Right atrium auricular region (tissue), 2 donors: Measurements from ENCODE around the gene MCF2L. TPM values are rescaled to one million over a fixed set of nuclear protein-coding genes. Genes with fewer than 3 reads are reported as not detected.

Experiments used
- DNase-seq: peaks from one replicate; pipeline ENCODE4 v3.0.0-alpha.2; 2019; ENCODE audit warnings: low spot score
- H3K27ac ChIP-seq, 2 donors: fragments of 200-600 bp; sonication (generic); 1 replicate in 1 of 2; 2 replicates in 1 of 2; pipeline ENCODE4 v1.5.1; 2016 to 2019
- H3K27me3 ChIP-seq, 2 donors: fragments of 200-600 bp; sonication (generic); one replicate each; pipeline versions ENCODE4 v1.5.1 to v1.6.0; 2017 to 2019
- H3K36me3 ChIP-seq: fragments of 200-600 bp; sonication (generic); one replicate; pipeline ENCODE4 v1.5.1; 2016
- H3K4me1 ChIP-seq, 2 donors: fragments of 200-600 bp; sonication (generic); one replicate each; pipeline versions ENCODE4 v1.5.1 to v1.6.0; 2017 to 2019
- H3K4me3 ChIP-seq, 2 donors: fragments of 200-600 bp; sonication (generic); 1 replicate in 1 of 2; 2 replicates in 1 of 2; pipeline ENCODE4 v1.5.1; 2017 to 2019; ENCODE audit warnings: mild to moderate bottlenecking in 1 of 2, moderate library complexity in 1 of 2
- H3K9me3 ChIP-seq, 2 donors: fragments of 200-600 bp; sonication (generic); one replicate each; pipeline ENCODE4 v1.5.1; 2019
- total RNA-seq, 2 donors: library from RNA; depleted of rRNA; stranded (reverse); fragments of >200 nt; gene quantifications; one replicate each; pipeline ENCODE4 v1.1.0, GENCODE V29; 2016
- TF ChIP-seq, protein P1 (sequence below), 2 donors: fragments of 200-600 bp; sonication (generic); IDR thresholded peaks; one replicate each; pipeline ENCODE4 v1.5.1; 2019; ENCODE audit warnings: antibody characterized with exemption in 2 of 2

MCF2L gene
- total RNA-seq, 2 donors from 2014 or later: 17.1 to 21.6 TPM

- Histone ChIP-seq H3K4me3 (no peak overlapping the region), H3K4me1 (no peaks in the 10 kb centered on the region), H3K27me3 (no peaks in the 10 kb centered on the region), H3K27ac (no peak overlapping the region), H3K36me3 (peaks cover 5% of the 10 kb centered on the region), H3K9me3 (no peaks in the 10 kb centered on the region)
- no peak for DNase-seq
- TF ChIP-seq, protein P1, sequence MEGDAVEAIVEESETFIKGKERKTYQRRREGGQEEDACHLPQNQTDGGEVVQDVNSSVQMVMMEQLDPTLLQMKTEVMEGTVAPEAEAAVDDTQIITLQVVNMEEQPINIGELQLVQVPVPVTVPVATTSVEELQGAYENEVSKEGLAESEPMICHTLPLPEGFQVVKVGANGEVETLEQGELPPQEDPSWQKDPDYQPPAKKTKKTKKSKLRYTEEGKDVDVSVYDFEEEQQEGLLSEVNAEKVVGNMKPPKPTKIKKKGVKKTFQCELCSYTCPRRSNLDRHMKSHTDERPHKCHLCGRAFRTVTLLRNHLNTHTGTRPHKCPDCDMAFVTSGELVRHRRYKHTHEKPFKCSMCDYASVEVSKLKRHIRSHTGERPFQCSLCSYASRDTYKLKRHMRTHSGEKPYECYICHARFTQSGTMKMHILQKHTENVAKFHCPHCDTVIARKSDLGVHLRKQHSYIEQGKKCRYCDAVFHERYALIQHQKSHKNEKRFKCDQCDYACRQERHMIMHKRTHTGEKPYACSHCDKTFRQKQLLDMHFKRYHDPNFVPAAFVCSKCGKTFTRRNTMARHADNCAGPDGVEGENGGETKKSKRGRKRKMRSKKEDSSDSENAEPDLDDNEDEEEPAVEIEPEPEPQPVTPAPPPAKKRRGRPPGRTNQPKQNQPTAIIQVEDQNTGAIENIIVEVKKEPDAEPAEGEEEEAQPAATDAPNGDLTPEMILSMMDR (IDR thresholded peaks at IDR 0.05): no peak
Measured at GRCh38 chr13:113061796-113062425, 92.9 kb downstream of the MCF2L start.

DNA sequence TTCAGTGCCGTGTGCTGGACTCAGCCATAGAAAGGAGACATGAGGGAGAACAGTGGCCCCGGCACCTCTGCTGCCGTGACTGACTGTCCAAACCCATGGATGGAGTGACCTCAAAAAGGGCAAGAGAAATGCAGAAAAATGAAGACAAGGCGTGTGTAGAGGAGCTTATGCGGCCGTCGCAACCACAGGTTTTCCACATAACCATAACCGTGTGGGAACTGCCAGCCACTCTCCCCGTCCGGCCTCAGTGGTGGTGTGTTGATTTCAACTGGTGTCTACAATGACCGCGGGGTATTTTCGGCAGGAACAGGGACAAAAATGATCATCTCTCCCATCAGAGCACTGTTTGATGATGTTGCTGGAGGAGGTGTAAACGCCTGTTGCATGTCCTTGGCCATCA is 93.7 kb downstream of the MCF2L start:
- Histone ChIP-seq H3K36me3 (peaks cover 5% of the 10 kb centered on the region), H3K4me1 (no peaks in the 10 kb centered on the region), H3K4me3 (no peak overlapping the region), H3K27me3 (no peaks in the 10 kb centered on the region), H3K27ac (no peak overlapping the region), H3K9me3 (no peaks in the 10 kb centered on the region)
- TF ChIP-seq, protein P1 (IDR thresholded peaks at IDR 0.05): no peak
- DNase-seq: no peak

GRCh38 chr13:113063091-113063491 is 94.1 kb downstream of the MCF2L start:
- TF ChIP-seq, protein P1 (IDR thresholded peaks at IDR 0.05): no peak
- no peak for DNase-seq
- no peak overlapping the region for H3K4me3 ChIP-seq
- no peak overlapping the region for H3K27ac ChIP-seq
- H3K36me3 ChIP-seq: peaks cover 5% of the 10 kb centered on the region
- H3K4me1 ChIP-seq: no peaks in the 10 kb centered on the region
- H3K9me3 ChIP-seq: no peaks in the 10 kb centered on the region
- H3K27me3 ChIP-seq: no peaks in the 10 kb centered on the region

DNA sequence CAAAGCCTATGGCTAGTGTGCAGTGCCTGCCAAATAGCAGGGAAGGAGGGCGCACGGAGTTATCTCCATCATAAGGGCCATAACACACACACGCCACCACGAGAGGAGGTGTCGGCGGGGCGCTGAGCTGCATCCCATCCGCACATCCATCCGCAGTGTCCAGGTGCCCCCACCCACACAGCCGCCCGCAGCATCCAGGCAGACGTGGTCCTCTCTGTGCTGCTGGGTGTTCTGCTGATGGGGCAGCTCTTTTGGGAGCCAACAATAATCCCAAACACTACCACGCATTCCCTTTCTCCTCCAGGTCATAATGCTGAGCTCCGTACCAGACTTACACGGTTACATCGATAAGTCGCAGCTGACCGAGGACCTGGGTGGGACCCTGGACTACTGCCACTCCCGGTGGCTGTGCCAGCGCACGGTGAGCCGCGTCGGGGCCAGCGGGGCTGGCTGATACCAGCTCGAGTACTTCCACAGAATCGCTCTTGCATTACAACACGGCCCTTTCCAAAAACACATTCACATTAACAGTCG is 95.1 kb downstream of the MCF2L start:
- Histone ChIP-seq H3K4me1 (no peaks in the 10 kb centered on the region), H3K36me3 (peaks cover 5% of the 10 kb centered on the region), H3K9me3 (no peaks in the 10 kb centered on the region), H3K27me3 (no peaks in the 10 kb centered on the region), H3K4me3 (no peak overlapping the region), H3K27ac (no peak overlapping the region)
- no peak for DNase-seq
- TF ChIP-seq, protein P1 (IDR thresholded peaks at IDR 0.05): no peak

GRCh38 chr13:113064534-113065405 is 95.8 kb downstream of the MCF2L start:
- H3K27ac ChIP-seq: no peak overlapping the region
- no peaks in the 10 kb centered on the region for H3K9me3 ChIP-seq
- TF ChIP-seq, protein P1 (IDR thresholded peaks at IDR 0.05): no peak
- no peak for DNase-seq
- H3K36me3 ChIP-seq: peaks cover 5% of the 10 kb centered on the region
- no peaks in the 10 kb centered on the region for H3K4me1 ChIP-seq
- no peak overlapping the region for H3K4me3 ChIP-seq
- no peaks in the 10 kb centered on the region for H3K27me3 ChIP-seq
